GM18951 (cell line): ENCODE measurements around the gene MTNR1A.

ENCODE experiments used
- POLR2A ChIP-seq: IDR thresholded peaks from 4 replicates; pipeline ENCODE4 v1.6.1; 2011; ENCODE audit warnings: mild to moderate bottlenecking; ENCODE audit not compliant: insufficient read length, insufficient read depth; ENCODE audit errors: extremely low read depth
- in situ Hi-C: fragments of 300-500 bp; cut with MboI; formaldehyde crosslinking; loops from one replicate; pipeline ENCODE4 v1.12.0; 2022; ENCODE audit warnings: low sequenced_read_pairs, mixed read lengths, inconsistent platforms; ENCODE audit not compliant: unreplicated experiment

Gene MTNR1A

DNA sequence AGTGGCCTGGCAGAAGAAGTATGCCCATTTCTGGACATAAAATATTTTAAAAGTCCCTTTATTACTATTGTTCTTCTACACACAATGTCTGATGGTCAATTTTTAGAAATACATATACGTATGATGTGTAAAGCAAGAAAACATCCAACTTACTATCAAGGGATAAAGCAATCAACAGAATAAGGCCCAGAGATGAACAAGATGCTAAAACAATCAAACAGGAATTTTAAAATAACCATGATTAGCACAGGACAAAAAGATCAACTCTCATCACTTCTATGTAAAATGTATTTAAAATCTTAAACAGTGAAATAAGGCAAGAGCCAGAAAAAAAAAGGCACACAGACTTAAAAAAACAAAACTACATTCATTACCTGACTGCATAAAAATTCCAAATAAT is 60.9 kb downstream of the MTNR1A start:
- in situ Hi-C loops: no loop called here

GRCh38 chr4:186487726-186488125 is 67.6 kb downstream of the MTNR1A start:
- in situ Hi-C loops: no loop called here
- TF ChIP-seq POLR2A: no peak

More for the DNA sequence above, 60.9 kb downstream of the MTNR1A start:
- TF ChIP-seq POLR2A: no peak

DNA sequence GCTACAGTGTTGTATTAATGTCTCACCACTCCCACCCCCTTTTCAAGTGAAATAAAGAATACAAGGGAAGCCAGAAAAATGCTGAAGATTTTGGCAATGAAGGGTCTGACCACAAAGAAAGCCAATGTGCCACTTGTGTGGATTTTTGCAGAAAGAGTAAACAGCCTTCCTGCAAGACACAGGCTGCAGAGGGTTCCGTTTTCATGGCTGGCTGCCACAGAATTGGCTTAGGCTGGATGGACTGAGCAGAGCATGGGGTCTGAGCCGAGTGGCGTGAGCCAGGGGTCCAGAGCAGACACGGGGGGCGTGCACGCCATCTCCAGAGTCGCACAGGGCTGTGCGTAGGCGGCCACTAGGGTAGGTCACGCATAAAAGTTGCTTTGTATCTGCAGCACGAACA is 69.2 kb downstream of the MTNR1A start:
- TF ChIP-seq POLR2A: no peak
- in situ Hi-C loops: no loop called here

DNA sequence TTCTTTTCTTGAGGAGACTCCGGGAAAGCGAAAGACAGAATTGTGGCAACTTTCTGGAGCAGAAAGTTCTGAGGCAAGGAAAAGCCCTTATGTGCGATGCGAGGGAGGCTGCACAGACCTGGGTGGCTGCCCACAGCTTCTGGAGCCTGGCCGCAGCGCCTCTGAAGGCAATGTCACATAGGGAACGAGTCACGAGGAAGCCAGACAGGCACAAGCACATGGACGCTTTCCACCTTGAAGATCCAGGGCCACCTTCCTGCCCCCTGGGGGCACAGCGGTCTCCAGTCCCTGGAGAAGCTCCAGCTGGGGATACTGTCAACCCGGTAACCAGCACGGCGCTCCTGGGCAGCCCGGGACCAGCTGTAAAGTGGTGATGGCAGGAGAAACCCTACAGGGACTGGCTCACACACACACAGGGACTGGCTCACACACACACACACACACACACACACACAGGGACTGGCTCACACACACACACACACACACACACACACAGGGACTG is 69.8 kb downstream of the MTNR1A start:
- in situ Hi-C loops: no loop called here
- no peak for TF ChIP-seq POLR2A

- no peak for TF ChIP-seq POLR2A
- in situ Hi-C loops: no loop called here
Measured at GRCh38 chr4:186485150-186485549, 70.2 kb downstream of the MTNR1A start.

DNA sequence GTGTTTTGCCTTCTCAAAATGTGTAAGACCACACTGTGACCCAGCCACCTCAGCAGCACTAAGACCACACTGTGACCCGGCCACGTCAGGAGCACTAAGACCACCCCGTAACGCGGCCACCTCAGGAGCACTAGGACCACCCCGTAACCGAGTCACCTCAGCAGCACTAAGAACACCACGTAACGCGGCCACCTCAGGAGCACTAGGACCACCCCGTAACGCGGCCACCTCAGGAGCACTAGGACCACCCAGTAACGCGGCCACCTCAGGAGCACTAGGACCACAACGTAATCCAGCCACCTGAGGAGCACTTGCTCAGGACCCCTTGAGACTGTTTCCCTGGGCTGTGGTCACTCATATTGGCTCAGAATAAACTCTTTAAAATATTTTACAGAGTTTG is 71.7 kb downstream of the MTNR1A start:
- TF ChIP-seq POLR2A: no peak
- in situ Hi-C loops: no loop called here
